Prostate gland (tissue), 2 donors: ENCODE data around the gene TFE3.

ENCODE experiments used
- CTCF ChIP-seq, 4 experiments: fragments of 200-600 bp in 2 of 4; fragments of 450-650 bp in 2 of 4; sonication (generic) in 2 of 4; IDR thresholded peaks; 1 replicate in 3 of 4; 2 replicates in 1 of 4; pipeline ENCODE4 v1.5.1; 2016 to 2019; ENCODE audit warnings: antibody characterized with exemption in 4 of 4, mild to moderate bottlenecking in 2 of 4, moderate library complexity in 2 of 4
- POLR2A ChIP-seq: fragments of 450-650 bp; IDR thresholded peaks from one replicate; pipeline ENCODE4 v1.6.1; 2016; ENCODE audit warnings: antibody characterized with exemption, mild to moderate bottlenecking
- POLR2AphosphoS5 ChIP-seq: sonication (generic); formaldehyde crosslinking; IDR thresholded peaks from one replicate; pipeline ENCODE4 v1.6.1; 2017; ENCODE audit warnings: antibody characterized with exemption

GRCh38 chrX:49041744-49042580, 1.2 kb downstream of the TFE3 start:
- TF ChIP-seq CTCF (IDR thresholded peaks at IDR 0.05) (no peak), POLR2AphosphoS5 (no peak), POLR2A (no peak)
